PC-9 (cell line): Measurements from ENCODE around the gene P2RY12.

Experiments used
- EZH2 ChIP-seq: fragments of 200-600 bp; sonication (generic); IDR thresholded peaks from 2 replicates; pipeline ENCODE4 v1.8.0; 2017; ENCODE audit warnings: antibody characterized with exemption, low read depth
- TF ChIP-seq, protein P1 (sequence below): fragments of 200-600 bp; sonication (generic); conservative IDR thresholded peaks from 2 replicates; pipeline ENCODE4 v1.6.1; 2017; ENCODE audit warnings: mixed run types, antibody characterized with exemption, mild to moderate bottlenecking, moderate library complexity

DNA sequence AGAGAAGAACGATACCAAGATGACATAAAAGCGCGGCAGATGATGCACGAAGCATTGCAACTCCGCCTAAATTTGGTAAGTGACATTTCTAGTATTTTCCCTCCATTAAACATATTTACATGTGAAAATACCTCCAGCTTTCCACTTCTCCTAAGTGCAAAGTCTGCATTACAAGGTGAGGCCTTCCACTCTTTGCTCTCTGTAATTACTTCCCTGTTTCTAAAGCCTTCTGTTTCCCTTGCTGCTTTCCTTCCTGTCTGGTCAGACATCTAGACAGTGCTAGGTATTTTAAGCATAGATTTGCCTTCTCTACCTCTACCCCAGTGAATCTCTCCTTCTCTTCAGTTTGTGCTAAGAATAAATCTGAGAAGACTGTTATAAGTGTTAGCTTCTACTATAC lies 1.9 kb downstream of the P2RY12 start:
- TF ChIP-seq, protein P1, sequence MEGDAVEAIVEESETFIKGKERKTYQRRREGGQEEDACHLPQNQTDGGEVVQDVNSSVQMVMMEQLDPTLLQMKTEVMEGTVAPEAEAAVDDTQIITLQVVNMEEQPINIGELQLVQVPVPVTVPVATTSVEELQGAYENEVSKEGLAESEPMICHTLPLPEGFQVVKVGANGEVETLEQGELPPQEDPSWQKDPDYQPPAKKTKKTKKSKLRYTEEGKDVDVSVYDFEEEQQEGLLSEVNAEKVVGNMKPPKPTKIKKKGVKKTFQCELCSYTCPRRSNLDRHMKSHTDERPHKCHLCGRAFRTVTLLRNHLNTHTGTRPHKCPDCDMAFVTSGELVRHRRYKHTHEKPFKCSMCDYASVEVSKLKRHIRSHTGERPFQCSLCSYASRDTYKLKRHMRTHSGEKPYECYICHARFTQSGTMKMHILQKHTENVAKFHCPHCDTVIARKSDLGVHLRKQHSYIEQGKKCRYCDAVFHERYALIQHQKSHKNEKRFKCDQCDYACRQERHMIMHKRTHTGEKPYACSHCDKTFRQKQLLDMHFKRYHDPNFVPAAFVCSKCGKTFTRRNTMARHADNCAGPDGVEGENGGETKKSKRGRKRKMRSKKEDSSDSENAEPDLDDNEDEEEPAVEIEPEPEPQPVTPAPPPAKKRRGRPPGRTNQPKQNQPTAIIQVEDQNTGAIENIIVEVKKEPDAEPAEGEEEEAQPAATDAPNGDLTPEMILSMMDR = no peak
- no peak for TF ChIP-seq EZH2
